ENCODE results near the gene CRHR2. TPM values are rescaled to one million over a fixed set of nuclear protein-coding genes. Genes with fewer than 3 reads are reported as not detected.

The CRHR2 gene
- polyA plus RNA-seq, 1 of the 3 experiments (the other 2 are of a cell fraction), result not detected

DNA sequence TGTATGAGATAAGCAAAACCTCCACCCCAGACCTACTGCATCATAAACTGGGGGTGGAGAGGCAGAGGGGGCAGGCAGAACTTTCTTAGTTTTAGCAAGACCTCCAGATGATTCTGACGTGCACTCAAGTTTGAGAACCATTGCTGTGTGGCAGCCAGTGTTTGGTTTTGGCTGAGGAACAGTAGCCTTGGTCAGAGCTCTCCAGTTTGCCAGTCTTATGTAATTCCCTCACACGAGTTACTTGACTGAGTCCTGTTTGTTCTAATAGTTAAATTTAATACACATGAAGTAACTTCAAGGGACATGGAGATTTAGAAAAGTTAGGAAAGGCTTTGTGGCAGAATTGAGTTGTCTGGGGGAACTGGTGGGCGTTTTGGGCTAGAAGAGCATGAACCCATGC is 49.0 kb downstream of the CRHR2 start:
- no peak overlapping the region for H3K27ac ChIP-seq (ENCODE audit: low read depth in 2 of 2, low read length in 1 of 2)
- no peaks in the 10 kb centered on the region for H3K27me3 ChIP-seq (ENCODE audit: insufficient read depth)
- ChIA-PET POLR2A (no interaction called here), CTCF (interaction anchor here (1.2 to 8.9 kb wide), 2 partner anchors 49 to 107 kb away, joined by 6 to 47 read pairs; partner anchors contain the start of gene CRHR2)
- no peaks in the 10 kb centered on the region for H3K4me1 ChIP-seq (ENCODE audit: control insufficient read depth in 1 of 2, insufficient read depth in 2 of 2, low read depth in 1 of 2, low read length in 1 of 2)
- no peak overlapping the region for H3K9ac ChIP-seq
- peaks cover 3% of the 10 kb centered on the region; the same call in 1 of the 2 replicates for H3K79me2 ChIP-seq (ENCODE audit: insufficient read depth)
- H3F3A ChIP-seq (replicated peaks; ENCODE audit: insufficient read depth), result peaks cover 9% of the 10 kb centered on the region
- no peak overlapping the region for H3K4me3 ChIP-seq (ENCODE audit: low read depth in 2 of 2, low read length in 1 of 2)
- 97% methylated on average over 3 of the region's 3 CpGs for WGBS (ENCODE audit: low lambda C conversion rate)
- H2AFZ ChIP-seq (ENCODE audit: low read depth), result no peak overlapping the region
- no peaks in the 10 kb centered on the region for H3K9me3 ChIP-seq
- H3K4me2 ChIP-seq, result no peak overlapping the region
- H3K36me3 ChIP-seq (replicated peaks in 1 of 2; ENCODE audit: control insufficient read depth in 1 of 2, insufficient read depth in 2 of 2, low read length in 1 of 2), result peaks cover 79 to 82% of the 10 kb centered on the region in 2 experiments
- H3K9me2 ChIP-seq, result no peaks in the 10 kb centered on the region
- peaks cover 15% of the 10 kb centered on the region for H4K20me1 ChIP-seq (ENCODE audit: insufficient read depth)
- no peak for DNase-seq
- TF ChIP-seq TEAD4 (IDR thresholded peaks at IDR 0.05; ENCODE audit: borderline replicate concordance, insufficient read depth) (no peak), FOXM1 (IDR thresholded peaks at IDR 0.05; ENCODE audit: low read depth) (no peak), MXI1 (IDR thresholded peaks at IDR 0.05; ENCODE audit: low read depth, low read length) (no peak), SIN3A (IDR thresholded peaks at IDR 0.05; ENCODE audit: borderline replicate concordance, low read depth, low read length) (no peak), RXRA (IDR thresholded peaks at IDR 0.05; ENCODE audit: borderline replicate concordance, low read depth) (no peak), EZH2phosphoT487 (IDR thresholded peaks at IDR 0.05; ENCODE audit: borderline replicate concordance, low read depth) (no peak), RCOR1 (IDR thresholded peaks at IDR 0.05; ENCODE audit: low read length) (no peak), POLR2AphosphoS5 (IDR thresholded peaks at IDR 0.05; ENCODE audit: low read depth, low read length) (no peak), TAF1 (IDR thresholded peaks at IDR 0.05; ENCODE audit: borderline replicate concordance, low read depth, low read length) (no peak), SMC3 (IDR thresholded peaks at IDR 0.05; ENCODE audit: low read depth, low read length) (no peak)
- TF ChIP-seq, protein P1, sequence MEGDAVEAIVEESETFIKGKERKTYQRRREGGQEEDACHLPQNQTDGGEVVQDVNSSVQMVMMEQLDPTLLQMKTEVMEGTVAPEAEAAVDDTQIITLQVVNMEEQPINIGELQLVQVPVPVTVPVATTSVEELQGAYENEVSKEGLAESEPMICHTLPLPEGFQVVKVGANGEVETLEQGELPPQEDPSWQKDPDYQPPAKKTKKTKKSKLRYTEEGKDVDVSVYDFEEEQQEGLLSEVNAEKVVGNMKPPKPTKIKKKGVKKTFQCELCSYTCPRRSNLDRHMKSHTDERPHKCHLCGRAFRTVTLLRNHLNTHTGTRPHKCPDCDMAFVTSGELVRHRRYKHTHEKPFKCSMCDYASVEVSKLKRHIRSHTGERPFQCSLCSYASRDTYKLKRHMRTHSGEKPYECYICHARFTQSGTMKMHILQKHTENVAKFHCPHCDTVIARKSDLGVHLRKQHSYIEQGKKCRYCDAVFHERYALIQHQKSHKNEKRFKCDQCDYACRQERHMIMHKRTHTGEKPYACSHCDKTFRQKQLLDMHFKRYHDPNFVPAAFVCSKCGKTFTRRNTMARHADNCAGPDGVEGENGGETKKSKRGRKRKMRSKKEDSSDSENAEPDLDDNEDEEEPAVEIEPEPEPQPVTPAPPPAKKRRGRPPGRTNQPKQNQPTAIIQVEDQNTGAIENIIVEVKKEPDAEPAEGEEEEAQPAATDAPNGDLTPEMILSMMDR (IDR thresholded peaks at IDR 0.05), result no peak
- TF ChIP-seq, protein P2, sequence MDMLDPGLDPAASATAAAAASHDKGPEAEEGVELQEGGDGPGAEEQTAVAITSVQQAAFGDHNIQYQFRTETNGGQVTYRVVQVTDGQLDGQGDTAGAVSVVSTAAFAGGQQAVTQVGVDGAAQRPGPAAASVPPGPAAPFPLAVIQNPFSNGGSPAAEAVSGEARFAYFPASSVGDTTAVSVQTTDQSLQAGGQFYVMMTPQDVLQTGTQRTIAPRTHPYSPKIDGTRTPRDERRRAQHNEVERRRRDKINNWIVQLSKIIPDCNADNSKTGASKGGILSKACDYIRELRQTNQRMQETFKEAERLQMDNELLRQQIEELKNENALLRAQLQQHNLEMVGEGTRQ (IDR thresholded peaks at IDR 0.05; ENCODE audit: borderline replicate concordance, low read depth, low read length), result no peak
- TF ChIP-seq, protein P3, sequence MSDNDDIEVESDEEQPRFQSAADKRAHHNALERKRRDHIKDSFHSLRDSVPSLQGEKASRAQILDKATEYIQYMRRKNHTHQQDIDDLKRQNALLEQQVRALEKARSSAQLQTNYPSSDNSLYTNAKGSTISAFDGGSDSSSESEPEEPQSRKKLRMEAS (IDR thresholded peaks at IDR 0.05; ENCODE audit: low read depth), result no peak

DNA sequence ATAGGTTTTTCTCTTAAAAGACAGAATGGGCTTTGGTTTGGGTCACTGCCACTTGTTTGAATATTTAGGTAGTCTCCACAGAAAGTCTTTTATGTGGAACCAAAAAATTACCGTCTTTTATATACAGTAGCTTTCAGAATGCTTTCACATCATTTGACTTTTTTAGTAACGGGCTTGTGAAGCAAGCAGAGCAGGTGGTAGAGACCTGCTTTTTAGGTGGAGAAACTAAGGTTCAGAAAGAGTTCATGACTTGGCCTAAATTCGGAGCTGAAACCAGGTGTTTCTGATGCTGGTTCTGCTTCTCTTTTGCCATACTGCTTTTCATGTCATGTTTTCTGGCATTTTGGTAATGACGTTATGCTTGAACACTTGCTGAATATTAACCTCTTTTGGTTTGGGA is 51.3 kb downstream of the CRHR2 start:
- Histone ChIP-seq H3K4me2 (no peak overlapping the region), H3F3A (replicated peaks; ENCODE audit: insufficient read depth) (peaks cover 5% of the 10 kb centered on the region), H4K20me1 (ENCODE audit: insufficient read depth) (peaks cover 15% of the 10 kb centered on the region), H3K27me3 (ENCODE audit: insufficient read depth) (no peaks in the 10 kb centered on the region), H3K4me1 (ENCODE audit: control insufficient read depth in 1 of 2, insufficient read depth in 2 of 2, low read depth in 1 of 2, low read length in 1 of 2) (no peaks in the 10 kb centered on the region), H3K36me3 (replicated peaks in 1 of 2; ENCODE audit: control insufficient read depth in 1 of 2, insufficient read depth in 2 of 2, low read length in 1 of 2) (peaks cover 92 to 98% of the 10 kb centered on the region in 2 experiments), H3K4me3 (ENCODE audit: low read depth in 2 of 2, low read length in 1 of 2) (no peak overlapping the region), H3K9ac (no peak overlapping the region), H3K9me2 (no peaks in the 10 kb centered on the region), H3K27ac (ENCODE audit: low read depth in 2 of 2, low read length in 1 of 2) (no peak overlapping the region), H2AFZ (ENCODE audit: low read depth) (no peak overlapping the region), H3K9me3 (no peaks in the 10 kb centered on the region), H3K79me2 (ENCODE audit: insufficient read depth) (0 out of 2 replicates have a peak, but pooled peaks cover under 1% of the 10 kb centered on the region)
- TF ChIP-seq POLR2AphosphoS5 (IDR thresholded peaks at IDR 0.05; ENCODE audit: low read depth, low read length) (no peak), RFX5 (IDR thresholded peaks at IDR 0.05; ENCODE audit: low read length) (no peak), JUND (IDR thresholded peaks at IDR 0.05) (no peak), GABPA (IDR thresholded peaks at IDR 0.05; ENCODE audit: low read depth) (no peak), TEAD4 (IDR thresholded peaks at IDR 0.05; ENCODE audit: borderline replicate concordance, insufficient read depth) (no peak), EZH2phosphoT487 (IDR thresholded peaks at IDR 0.05; ENCODE audit: borderline replicate concordance, low read depth) (no peak), SIN3A (IDR thresholded peaks at IDR 0.05; ENCODE audit: borderline replicate concordance, low read depth, low read length) (no peak), RXRA (IDR thresholded peaks at IDR 0.05; ENCODE audit: borderline replicate concordance, low read depth) (no peak)
- ChIA-PET POLR2A (interaction anchor here (0.6 kb wide), 1 partner anchor 15 kb away, joined by 4 read pairs; no protein-coding TSS in a partner anchor), CTCF (interaction anchor here (1.4 to 8.9 kb wide), 2 partner anchors 51 to 110 kb away, joined by 4 to 47 read pairs; partner anchors contain the start of gene CRHR2)
- no peak for DNase-seq
- 94% methylated on average over 4 of the region's 4 CpGs for WGBS (ENCODE audit: low lambda C conversion rate)
